Common myeloid progenitor, CD34-positive (primary cell): ENCODE results near the gene FOXA1.

Source experiments
- CTCF ChIA-PET: fragments of 350-600 bp; sonication (Branson Sonifier 250); formaldehyde crosslinking; loops from one replicate; lab custom pipeline; 2021; ENCODE audit warnings: antibody characterized with exemption; lab: Charles Lee
- POLR2A ChIA-PET: fragments of 350-600 bp; sonication (Branson Sonifier 250); formaldehyde crosslinking; loops from one replicate; lab custom pipeline; 2021; ENCODE audit warnings: antibody characterized with exemption; lab: Charles Lee
- DNase-seq, 3 donors: peaks; one replicate each; pipeline versions ENCODE4 v3.0.0 to v3.0.0-alpha.2; 2013
- H3K27ac ChIP-seq, 2 experiments: 1 replicate in 1 of 2; 2 replicates in 1 of 2; pipeline ENCODE4 v1.7.0; 2013; ENCODE audit warnings: inconsistent platforms in 2 of 2, low read length in 2 of 2, mild to moderate bottlenecking in 2 of 2, low read depth in 1 of 2, moderate library complexity in 1 of 2; ENCODE audit not compliant: severe bottlenecking in 2 of 2, insufficient read depth in 1 of 2, poor library complexity in 1 of 2
- H3K27me3 ChIP-seq, 5 experiments: replicated peaks in 2 of 5; 1 replicate in 3 of 5; 2 replicates in 2 of 5; pipeline versions ENCODE4 v1.6.1 to v1.7.0; 2013; ENCODE audit warnings: low read length in 4 of 5, mild to moderate bottlenecking in 2 of 5, moderate library complexity in 2 of 5, inconsistent platforms in 1 of 5; ENCODE audit not compliant: insufficient read depth in 5 of 5, control insufficient read depth in 4 of 5
- H3K36me3 ChIP-seq, 4 experiments: 1 replicate in 2 of 4; 2 replicates in 2 of 4; pipeline versions ENCODE4 v1.6.1 to v1.7.0; 2013; ENCODE audit warnings: low read length in 3 of 4, control low read depth in 1 of 4, mild to moderate bottlenecking in 1 of 4; ENCODE audit not compliant: control insufficient read depth in 4 of 4, insufficient read depth in 4 of 4
- H3K4me1 ChIP-seq, 4 experiments: 1 replicate in 3 of 4; 2 replicates in 1 of 4; pipeline versions ENCODE4 v1.6.1 to v1.7.1; 2013; ENCODE audit warnings: low read length in 3 of 4, mild to moderate bottlenecking in 3 of 4, control low read depth in 1 of 4, inconsistent platforms in 1 of 4, moderate library complexity in 1 of 4; ENCODE audit not compliant: control insufficient read depth in 4 of 4, insufficient read depth in 4 of 4; ENCODE audit errors: control extremely low read depth in 1 of 4
- H3K4me3 ChIP-seq, 7 experiments: 1 replicate in 4 of 7; 2 replicates in 3 of 7; pipeline versions ENCODE4 v1.5.1 to v1.7.0; 2013; ENCODE audit warnings: mild to moderate bottlenecking in 7 of 7, low read length in 6 of 7, moderate library complexity in 6 of 7, inconsistent platforms in 2 of 7, low read depth in 2 of 7, control low read depth in 1 of 7; ENCODE audit not compliant: insufficient read depth in 4 of 7, control insufficient read depth in 1 of 7; ENCODE audit errors: extremely low read depth in 1 of 7
- H3K9me3 ChIP-seq, 5 experiments: 1 replicate in 4 of 5; 2 replicates in 1 of 5; pipeline versions ENCODE4 v1.6.1 to v1.7.1; 2013; ENCODE audit warnings: low read length in 4 of 5, mild to moderate bottlenecking in 2 of 5, inconsistent platforms in 1 of 5, low read depth in 1 of 5, moderate library complexity in 1 of 5; ENCODE audit not compliant: control insufficient read depth in 4 of 5, insufficient read depth in 2 of 5; ENCODE audit errors: control extremely low read depth in 1 of 5
- WGBS: methylation state at CpG from one replicate; pipeline ENCODE4 v1.1.5; 2013; ENCODE audit not compliant: insufficient coverage; 5-methylcytosine and 5-hydroxymethylcytosine counted together

The FOXA1 gene

DNA sequence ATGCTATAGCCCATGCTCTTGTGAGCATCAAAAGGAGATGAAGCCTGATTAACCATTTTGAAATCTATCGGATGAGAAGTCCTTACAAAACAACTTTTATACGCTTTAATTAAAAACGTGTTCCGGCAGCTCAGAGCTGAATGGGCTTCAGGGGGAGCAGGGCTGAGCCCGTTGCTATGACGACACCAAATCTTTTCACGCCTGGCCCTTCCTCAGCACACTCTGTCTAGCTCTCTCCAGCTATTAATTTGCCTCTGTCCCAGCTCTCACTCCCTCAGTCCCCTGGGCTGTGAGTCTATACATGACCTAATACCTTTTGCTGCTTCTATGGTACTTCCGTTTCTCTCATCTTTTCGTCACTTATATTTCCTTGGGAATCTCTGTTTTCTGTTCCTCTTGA, 15.8 kb downstream of the FOXA1 start:
- H3K4me3 ChIP-seq, result no peak overlapping the region
- peaks cover 7 to 85% (median 37%) of the 10 kb centered on the region in 5 experiments for H3K27me3 ChIP-seq
- H3K27ac ChIP-seq, result no peak overlapping the region
- no peaks in the 10 kb centered on the region for H3K9me3 ChIP-seq
- CTCF ChIA-PET, result no interaction called here
- POLR2A ChIA-PET, result no interaction called here
- DNase-seq, result no peak
- 51% methylated on average over 9 of the region's 9 CpGs for WGBS
- no peaks in the 10 kb centered on the region for H3K36me3 ChIP-seq
- peaks cover 0 to 9% (median 2%) of the 10 kb centered on the region in 4 experiments for H3K4me1 ChIP-seq

DNA sequence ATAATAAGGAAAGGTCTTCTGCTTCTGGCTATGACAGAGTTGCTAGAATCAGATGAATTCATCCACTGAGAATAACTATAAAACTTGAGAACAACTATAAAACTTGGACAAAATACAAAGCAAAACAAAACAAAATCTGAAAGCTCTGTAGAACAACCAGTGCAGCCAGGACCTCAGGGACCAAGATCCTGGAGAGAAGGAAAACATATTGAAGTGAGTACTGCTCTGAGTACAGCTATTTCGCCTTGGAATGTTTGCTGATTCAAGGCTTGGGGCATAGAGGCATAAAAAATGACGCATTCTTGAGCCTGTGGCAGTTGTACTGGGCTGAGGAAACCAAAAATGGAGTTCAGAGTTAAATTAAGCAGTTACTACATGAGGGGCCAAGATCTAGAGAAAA, 21.7 kb downstream of the FOXA1 start:
- Histone ChIP-seq H3K36me3 (no peaks in the 10 kb centered on the region), H3K4me1 (no peaks in the 10 kb centered on the region), H3K27me3 (peaks cover 1 to 35% (median 14%) of the 10 kb centered on the region in 5 experiments), H3K9me3 (no peaks in the 10 kb centered on the region), H3K4me3 (no peak overlapping the region), H3K27ac (no peak overlapping the region)
- 96% methylated on average over 2 of the region's 2 CpGs for WGBS
- POLR2A ChIA-PET, result no interaction called here
- CTCF ChIA-PET, result no interaction called here
- DNase-seq, result no peak

DNA sequence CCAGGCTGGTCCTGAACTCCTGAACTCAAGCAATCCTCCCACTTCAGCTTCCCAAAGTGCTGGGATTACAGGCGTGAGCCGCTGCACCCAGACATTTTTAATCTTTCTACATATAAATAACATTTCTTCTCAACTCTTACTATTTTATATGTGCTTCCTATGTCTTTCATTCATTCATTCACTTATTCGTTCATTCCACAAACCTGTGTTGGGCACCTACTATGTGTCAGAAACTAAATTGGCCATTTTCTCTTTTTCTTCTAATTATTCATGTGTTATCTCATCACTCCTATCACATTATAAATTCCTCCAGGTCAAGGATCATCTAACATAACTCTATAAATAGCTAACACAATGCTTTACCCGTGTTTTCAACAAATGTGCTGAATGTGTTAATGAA, 23.7 kb downstream of the FOXA1 start:
- H3K27ac ChIP-seq, result no peak overlapping the region
- H3K27me3 ChIP-seq, result peaks cover 1 to 19% (median 9%) of the 10 kb centered on the region in 5 experiments
- ChIA-PET CTCF (no interaction called here), POLR2A (no interaction called here)
- WGBS, result 90% methylated on average over 3 of the region's 4 CpGs
- no peak for DNase-seq
- H3K9me3 ChIP-seq, result no peaks in the 10 kb centered on the region
- H3K4me3 ChIP-seq, result no peak overlapping the region
- no peaks in the 10 kb centered on the region for H3K36me3 ChIP-seq
- H3K4me1 ChIP-seq, result no peaks in the 10 kb centered on the region

DNA sequence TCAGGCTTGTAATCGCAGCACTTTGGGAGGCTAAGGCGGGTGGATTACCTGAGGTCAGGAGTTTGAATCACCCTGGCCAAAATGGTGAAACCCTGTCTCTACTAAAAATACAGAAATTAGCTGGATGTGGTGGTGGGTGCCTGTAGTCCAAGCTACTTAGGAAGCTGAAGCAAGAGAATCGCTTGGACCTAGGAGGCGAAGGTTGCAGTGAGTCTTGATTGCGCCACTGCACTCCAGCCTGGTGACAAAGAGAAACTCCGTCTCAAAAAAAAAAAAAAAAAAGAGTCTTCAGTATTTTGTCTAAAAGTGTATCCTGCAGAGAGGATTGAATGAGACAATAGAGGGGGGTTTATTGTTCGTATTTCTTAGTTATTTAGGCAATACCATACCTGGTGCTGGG, 25.3 kb downstream of the FOXA1 start:
- ChIA-PET POLR2A (no interaction called here), CTCF (interaction anchor here (1.0 kb wide), 1 partner anchor 16 kb away, joined by 3 read pairs; no protein-coding TSS in a partner anchor)
- no peak overlapping the region for H3K4me3 ChIP-seq
- WGBS, result 100% methylated on average over 3 of the region's 7 CpGs
- no peak for DNase-seq
- H3K4me1 ChIP-seq, result no peaks in the 10 kb centered on the region
- H3K27ac ChIP-seq, result no peak overlapping the region
- no peaks in the 10 kb centered on the region for H3K36me3 ChIP-seq
- H3K9me3 ChIP-seq, result no peaks in the 10 kb centered on the region
- H3K27me3 ChIP-seq, result peaks cover 1 to 6% (median 3%) of the 10 kb centered on the region in 5 experiments

DNA sequence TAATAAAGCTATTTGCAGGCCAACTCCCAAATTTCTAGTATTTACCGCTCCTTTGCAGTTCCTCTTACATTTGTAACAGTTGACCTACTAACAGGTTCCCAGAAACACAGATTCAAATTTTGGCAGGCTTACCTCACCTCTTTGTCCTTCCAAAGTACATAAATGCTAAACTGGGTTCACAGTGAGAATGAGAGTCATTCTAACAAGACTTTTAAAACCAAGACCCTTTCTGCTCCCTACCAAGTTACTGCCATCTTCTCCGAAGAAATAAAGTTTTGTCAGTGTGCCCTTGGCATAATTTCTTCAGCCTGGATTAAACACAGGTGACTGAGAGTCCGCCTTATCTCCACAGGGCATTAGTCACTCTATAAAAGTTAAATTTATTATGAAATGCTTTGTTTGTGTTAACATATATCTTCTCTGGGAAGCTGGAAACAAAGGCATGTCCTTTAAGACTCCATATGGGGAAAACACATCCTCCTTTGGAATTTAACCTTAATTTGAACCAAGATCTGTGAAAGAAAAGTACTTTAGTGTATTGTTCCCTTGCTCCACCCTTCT, 28.2 kb downstream of the FOXA1 start:
- peaks cover 0 to 3% (median 1%) of the 10 kb centered on the region in 5 experiments for H3K27me3 ChIP-seq
- no peaks in the 10 kb centered on the region for H3K9me3 ChIP-seq
- H3K27ac ChIP-seq, result no peak overlapping the region
- H3K4me3 ChIP-seq, result no peak overlapping the region
- ChIA-PET CTCF (no interaction called here), POLR2A (no interaction called here)
- no peak for DNase-seq
- H3K4me1 ChIP-seq, result no peaks in the 10 kb centered on the region
- 50% methylated on average over 2 of the region's 3 CpGs for WGBS
- H3K36me3 ChIP-seq, result no peaks in the 10 kb centered on the region

DNA sequence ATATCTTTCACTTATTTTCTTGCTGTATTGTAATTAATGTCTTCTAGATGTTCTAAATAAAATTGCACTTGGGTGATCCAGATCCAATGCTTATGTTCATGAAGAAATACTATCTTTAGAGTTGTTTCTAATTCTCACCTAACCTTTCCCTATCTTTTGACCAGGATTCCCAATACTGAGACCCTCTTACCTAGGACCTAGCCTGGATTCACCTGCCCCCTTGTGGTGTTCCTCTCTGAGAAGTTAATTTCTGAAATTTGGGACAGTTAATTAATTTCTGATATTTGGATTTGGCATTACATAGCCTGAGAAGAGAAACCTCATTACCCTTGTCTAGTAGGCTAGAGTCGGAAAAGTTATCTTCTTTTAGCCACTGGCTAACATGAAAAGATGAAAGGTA, 29.5 kb downstream of the FOXA1 start:
- CTCF ChIA-PET, result no interaction called here
- no peaks in the 10 kb centered on the region for H3K36me3 ChIP-seq
- no peak for DNase-seq
- H3K9me3 ChIP-seq, result no peaks in the 10 kb centered on the region
- POLR2A ChIA-PET, result no interaction called here
- peaks cover 0 to 2% (median 0%) of the 10 kb centered on the region in 5 experiments for H3K27me3 ChIP-seq
- no CpG with 5 or more reads among the region's 1 CpG for WGBS
- no peaks in the 10 kb centered on the region for H3K4me1 ChIP-seq
- no peak overlapping the region for H3K27ac ChIP-seq
- no peak overlapping the region for H3K4me3 ChIP-seq

DNA sequence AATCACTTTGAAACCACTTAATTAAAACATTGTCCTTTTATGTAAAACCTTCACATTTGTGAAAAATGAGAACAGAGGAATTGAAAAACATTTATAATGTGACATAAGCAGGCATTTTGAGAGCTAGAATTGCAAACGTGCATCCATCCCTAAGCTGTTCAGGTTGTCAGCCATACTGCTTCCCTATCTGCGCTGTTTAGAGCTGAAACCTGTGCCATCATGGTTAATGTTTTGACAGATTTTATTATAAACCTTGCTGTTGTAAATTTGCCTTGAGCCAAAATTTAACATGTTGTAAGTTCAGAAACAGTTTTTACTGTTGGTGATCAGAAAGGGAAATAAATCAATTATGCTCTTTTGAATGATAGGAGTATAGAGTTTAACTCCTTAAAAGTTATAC, 31.9 kb downstream of the FOXA1 start:
- ChIA-PET POLR2A (no interaction called here), CTCF (no interaction called here)
- H3K4me1 ChIP-seq, result no peaks in the 10 kb centered on the region
- no peak overlapping the region for H3K4me3 ChIP-seq
- H3K27ac ChIP-seq, result no peak overlapping the region
- no peak for DNase-seq
- WGBS, result 94% methylated on average over 2 of the region's 2 CpGs
- H3K9me3 ChIP-seq, result no peaks in the 10 kb centered on the region
- H3K27me3 ChIP-seq, result no peaks in the 10 kb centered on the region
- H3K36me3 ChIP-seq, result no peaks in the 10 kb centered on the region
